HEK293 (cell line): ENCODE data around the gene SLC9A5.

Source experiments
- CTCF ChIA-PET: fragments of 350-600 bp; formaldehyde crosslinking; extraction: SDS; loops from one replicate; lab custom pipeline; 2021; ENCODE audit warnings: antibody characterized with exemption; lab: Yijun Ruan, JAX
- POLR2A ChIA-PET: fragments of 300-600 bp; formaldehyde crosslinking; extraction: SDS; loops from one replicate; lab custom pipeline; 2020; ENCODE audit warnings: antibody characterized with exemption, inconsistent platforms; lab: Yijun Ruan, JAX
- H3K27ac ChIP-seq: fragments of 200-500 bp; sonication (Bioruptor generic); 2 replicates; pipeline ENCODE4 v1.5.1; 2014; ENCODE audit warnings: low read depth, low read length, control low read depth, inconsistent platforms; ENCODE audit errors: extremely low read depth
- H3K36me3 ChIP-seq, 2 experiments: fragments of 200-500 bp in 1 of 2; sonication (Bioruptor generic) in 1 of 2; 1 replicate in 1 of 2; 2 replicates in 1 of 2; pipeline ENCODE4 v1.5.1; 2014 to 2017; ENCODE audit warnings: inconsistent platforms in 2 of 2, low read length in 2 of 2; ENCODE audit not compliant: control insufficient read depth in 2 of 2, insufficient read depth in 1 of 2
- H3K4me1 ChIP-seq: fragments of 200-500 bp; sonication (Bioruptor generic); 2 replicates; pipeline ENCODE4 v1.5.1; 2014; ENCODE audit warnings: mild to moderate bottlenecking, low read length, inconsistent platforms; ENCODE audit not compliant: control insufficient read depth, insufficient read depth
- H3K4me3 ChIP-seq: 2 replicates; pipeline ENCODE4 v1.5.1; 2011; ENCODE audit warnings: low read depth, mild to moderate bottlenecking, control low read depth, low read length, moderate library complexity
- H3K9me3 ChIP-seq: fragments of 200-500 bp; sonication (Bioruptor generic); 2 replicates; pipeline ENCODE4 v1.5.1; 2014; ENCODE audit warnings: low read depth, low read length, inconsistent platforms; ENCODE audit not compliant: control insufficient read depth, insufficient read depth
- BCL11A ChIP-seq: fragments of 450-650 bp; formaldehyde crosslinking; IDR thresholded peaks from 2 replicates; pipeline ENCODE4 v1.5.1; 2016; ENCODE audit warnings: low read depth, missing biosample characterization, missing genetic modification characterization
- GLI2 ChIP-seq: fragments of 450-650 bp; formaldehyde crosslinking; IDR thresholded peaks from 2 replicates; pipeline ENCODE4; 2017; ENCODE audit warnings: missing biosample characterization, missing genetic modification characterization, low read depth, borderline replicate concordance
- GLI4 ChIP-seq: fragments of 450-650 bp; formaldehyde crosslinking; IDR thresholded peaks from 2 replicates; pipeline ENCODE4 v1.5.1; 2016; ENCODE audit warnings: missing biosample characterization, missing genetic modification characterization
- IKZF3 ChIP-seq: fragments of 450-650 bp; IDR thresholded peaks from 2 replicates; pipeline ENCODE4 v1.5.0; 2018; ENCODE audit warnings: missing biosample characterization, mild to moderate bottlenecking, missing genetic modification characterization, moderate library complexity
- MZF1 ChIP-seq: fragments of 450-650 bp; formaldehyde crosslinking; IDR thresholded peaks from 2 replicates; pipeline ENCODE4 v1.5.1; 2017; ENCODE audit warnings: missing biosample characterization, missing genetic modification characterization, borderline replicate concordance
- PBX3 ChIP-seq: sonication (generic); formaldehyde crosslinking; IDR thresholded peaks from 2 replicates; pipeline ENCODE4 v1.8.1; 2022; ENCODE audit warnings: mild to moderate bottlenecking, moderate library complexity, missing genetic modification reagents
- PRDM2 ChIP-seq: fragments of 450-650 bp; formaldehyde crosslinking; IDR thresholded peaks from 2 replicates; pipeline ENCODE4 v1.5.1; 2016; ENCODE audit warnings: missing biosample characterization, missing genetic modification characterization, borderline replicate concordance
- ZEB2 ChIP-seq: fragments of 450-650 bp; formaldehyde crosslinking; IDR thresholded peaks from 2 replicates; pipeline ENCODE4 v1.5.1; 2016; ENCODE audit warnings: missing biosample characterization, missing genetic modification characterization
- ZFP37 ChIP-seq: fragments of 450-650 bp; formaldehyde crosslinking; IDR thresholded peaks from 2 replicates; pipeline ENCODE4 v1.5.1; 2016; ENCODE audit warnings: missing biosample characterization, missing genetic modification characterization
- ZNF266 ChIP-seq: fragments of 450-650 bp; formaldehyde crosslinking; IDR thresholded peaks from 2 replicates; pipeline ENCODE4 v1.5.1; 2016; ENCODE audit warnings: missing biosample characterization, missing genetic modification characterization, low read depth
- ZNF274 ChIP-seq, 2 experiments: fragments of 200-500 bp in 1 of 2; fragments of 450-650 bp in 1 of 2; sonication (Bioruptor generic) in 1 of 2; formaldehyde crosslinking in 1 of 2; IDR thresholded peaks; 2 replicates each; pipeline versions ENCODE4 v1.5.1 to v1.6.1; 2014 to 2016; ENCODE audit warnings: borderline replicate concordance in 1 of 2, inconsistent platforms in 1 of 2, low read length in 1 of 2, missing biosample characterization in 1 of 2, missing genetic modification characterization in 1 of 2
- ZNF324 ChIP-seq: fragments of 450-650 bp; formaldehyde crosslinking; IDR thresholded peaks from 2 replicates; pipeline ENCODE4 v1.5.1; 2016; ENCODE audit warnings: missing biosample characterization, missing genetic modification characterization
- ZNF488 ChIP-seq: fragments of 450-650 bp; formaldehyde crosslinking; IDR thresholded peaks from 2 replicates; pipeline ENCODE4 v1.5.1; 2016; ENCODE audit warnings: missing biosample characterization, missing genetic modification characterization
- ZNF514 ChIP-seq: fragments of 450-650 bp; formaldehyde crosslinking; IDR thresholded peaks from 2 replicates; pipeline ENCODE4 v1.5.1; 2016; ENCODE audit warnings: missing biosample characterization, missing genetic modification characterization
- ZNF571 ChIP-seq: fragments of 450-650 bp; formaldehyde crosslinking; IDR thresholded peaks from 2 replicates; pipeline ENCODE4 v1.5.0; 2017; ENCODE audit warnings: missing biosample characterization, missing genetic modification characterization
- ZNF580 ChIP-seq: fragments of 450-650 bp; formaldehyde crosslinking; IDR thresholded peaks from 2 replicates; pipeline ENCODE4 v1.5.1; 2016; ENCODE audit warnings: missing biosample characterization, missing genetic modification characterization
- ZNF600 ChIP-seq: fragments of 450-650 bp; formaldehyde crosslinking; IDR thresholded peaks from 2 replicates; pipeline ENCODE4 v1.5.1; 2016; ENCODE audit warnings: missing biosample characterization, missing genetic modification characterization
- ZNF654 ChIP-seq: fragments of 450-650 bp; formaldehyde crosslinking; IDR thresholded peaks from 2 replicates; pipeline ENCODE4 v1.5.1; 2016; ENCODE audit warnings: low read depth, missing biosample characterization, missing genetic modification characterization
- ZNF830 ChIP-seq: fragments of 450-650 bp; IDR thresholded peaks from 2 replicates; pipeline ENCODE4 v1.5.0; 2018; ENCODE audit warnings: missing biosample characterization, missing genetic modification characterization, low read depth, mild to moderate bottlenecking, moderate library complexity
- ZSCAN23 ChIP-seq: fragments of 450-650 bp; formaldehyde crosslinking; IDR thresholded peaks from 2 replicates; pipeline ENCODE4 v1.5.1; 2016; ENCODE audit warnings: missing biosample characterization, missing genetic modification characterization

Gene SLC9A5

GRCh38 chr16:67237396-67238277 lies 11.1 kb upstream of the SLC9A5 start:
- Histone ChIP-seq H3K4me1 (no peaks in the 10 kb centered on the region), H3K36me3 (peaks cover 4 to 67% of the 10 kb centered on the region in 2 experiments; a peak in 2 of 3 replicates), H3K27ac (no peak overlapping the region), H3K9me3 (no peaks in the 10 kb centered on the region), H3K4me3 (no peak overlapping the region)
- ChIA-PET CTCF (interaction anchor here (1.1 to 1.2 kb wide), 2 partner anchors 8 to 14 kb away, joined by 3 to 5 read pairs; no protein-coding TSS in a partner anchor), POLR2A (interaction anchor here (1.3 to 4.0 kb wide), 4 partner anchors 9 to 40 kb away, joined by 3 to 25 read pairs (median 12); partner anchors contain the start of genes FHOD1 and TMEM208)
- TF ChIP-seq ZNF514 (tag by site-specific recombination) (no peak), ZEB2 (tag by site-specific recombination) (no peak), MZF1 (no peak), BCL11A (tag by site-specific recombination) (no peak), ZFP37 (no peak), PRDM2 (tag by site-specific recombination) (no peak), PBX3 (CRISPR knock-in tag) (no peak), ZNF488 (tag by site-specific recombination) (no peak), ZNF266 (tag by site-specific recombination) (no peak), GLI4 (no peak), ZNF324 (tag by site-specific recombination) (no peak), ZNF830 (tag by site-specific recombination) (no peak), ZNF654 (tag by site-specific recombination) (no peak), ZNF571 (tag by site-specific recombination) (no peak), ZNF580 (no peak), ZNF274 (IDR thresholded peaks at IDR 0.05; ENCODE audit: low read length) (no peak), ZNF274 (tag by site-specific recombination; IDR thresholded peaks at IDR 0.05; ENCODE audit: borderline replicate concordance) (no peak), GLI2 (tag by site-specific recombination) (no peak), IKZF3 (tag by site-specific recombination) (no peak), ZSCAN23 (tag by site-specific recombination) (no peak), ZNF600 (tag by site-specific recombination) (no peak)
